H54 (cell line): ENCODE data around the gene PAF1.
"Not testable (repeated sequence)": the region's sequence is repeated elsewhere in the genome, so short reads cannot be mapped to it uniquely, and the experiment has no call there.

Source experiments
- DNase-seq: peaks from one replicate; pipeline ENCODE4 v3.0.0; 2011; ENCODE audit warnings: low spot score, mixed read lengths; ENCODE audit not compliant: insufficient read length
- FAIRE-seq: peaks from 3 replicates; lab custom pipeline; 2011; peaks lifted over from hg19 to GRCh38; lab: Jason Lieb, UNC
- POLR2A ChIP-seq: IDR thresholded peaks from 2 replicates; pipeline ENCODE4 v1.6.1; 2011; ENCODE audit warnings: low read depth, mild to moderate bottlenecking, low read length

Gene PAF1

DNA sequence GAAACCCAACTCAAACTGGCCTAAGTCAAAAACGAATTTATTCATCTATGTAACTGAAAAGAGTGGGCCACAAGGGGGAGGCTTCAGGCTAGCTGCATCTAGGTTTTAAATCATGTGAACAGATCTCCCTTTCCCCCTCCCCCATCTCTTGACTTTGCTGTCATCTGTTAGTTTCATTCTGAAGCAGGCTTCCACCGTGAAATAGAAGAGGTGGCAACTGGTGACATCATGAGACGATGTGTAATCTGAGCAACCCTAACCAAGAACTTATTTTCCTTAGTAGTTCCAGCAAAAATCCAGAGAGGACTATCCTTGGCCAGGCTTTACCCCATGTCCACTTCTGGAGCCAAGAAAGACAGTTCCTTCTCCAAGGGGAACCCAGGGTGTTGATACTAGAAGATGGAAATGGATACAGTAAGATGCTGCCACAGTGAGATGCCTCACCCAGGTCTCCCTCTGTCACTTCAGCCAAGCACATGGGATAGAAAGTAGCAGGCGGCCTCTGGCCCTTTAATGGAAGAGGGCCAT, 39.3 kb downstream of the PAF1 start:
- DNase-seq (no peak), FAIRE-seq (no peak)
- no peak for TF ChIP-seq POLR2A

DNA sequence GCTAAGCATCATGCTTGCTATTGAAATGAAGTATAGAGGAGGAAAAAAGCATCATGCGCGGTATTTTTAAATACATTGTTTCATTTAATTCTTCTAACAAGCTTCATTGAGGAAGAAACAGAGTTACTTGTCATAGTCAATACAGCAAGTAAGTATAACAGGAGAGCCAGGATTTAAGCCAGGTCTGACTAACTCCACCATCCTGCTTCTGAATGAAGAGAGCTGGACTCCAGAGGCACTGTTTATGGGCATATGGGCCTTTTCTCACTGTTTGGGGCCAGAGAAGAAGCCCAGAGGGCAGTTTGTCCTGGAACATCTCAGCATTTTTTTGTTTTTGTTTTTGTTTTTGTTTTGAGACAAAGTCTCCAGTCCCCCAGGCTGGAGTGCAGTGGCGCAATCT, 40.8 kb downstream of the PAF1 start:
- no peak for TF ChIP-seq POLR2A
- DNase-seq (no peak), FAIRE-seq (no peak)

DNA sequence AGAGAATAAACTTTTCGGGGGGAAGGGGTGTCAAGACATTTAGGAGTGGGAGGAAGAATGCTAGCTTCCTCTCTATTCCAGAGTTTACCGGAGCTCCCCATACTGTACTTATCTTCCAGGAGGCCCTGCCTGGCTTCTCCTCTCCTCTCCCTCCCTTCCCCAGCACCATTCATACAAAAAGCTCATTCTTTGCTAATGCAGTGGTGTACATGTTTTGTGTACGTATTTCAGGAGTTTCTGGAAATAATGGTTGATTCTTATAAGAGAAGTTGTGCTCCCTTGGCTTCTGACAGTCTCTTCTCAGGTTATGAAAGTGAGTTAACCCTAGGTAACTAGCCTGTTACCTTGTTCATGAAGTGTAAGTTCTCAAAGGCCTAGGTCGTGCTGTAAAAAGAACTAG, 41.6 kb downstream of the PAF1 start:
- no peak for FAIRE-seq

DNA sequence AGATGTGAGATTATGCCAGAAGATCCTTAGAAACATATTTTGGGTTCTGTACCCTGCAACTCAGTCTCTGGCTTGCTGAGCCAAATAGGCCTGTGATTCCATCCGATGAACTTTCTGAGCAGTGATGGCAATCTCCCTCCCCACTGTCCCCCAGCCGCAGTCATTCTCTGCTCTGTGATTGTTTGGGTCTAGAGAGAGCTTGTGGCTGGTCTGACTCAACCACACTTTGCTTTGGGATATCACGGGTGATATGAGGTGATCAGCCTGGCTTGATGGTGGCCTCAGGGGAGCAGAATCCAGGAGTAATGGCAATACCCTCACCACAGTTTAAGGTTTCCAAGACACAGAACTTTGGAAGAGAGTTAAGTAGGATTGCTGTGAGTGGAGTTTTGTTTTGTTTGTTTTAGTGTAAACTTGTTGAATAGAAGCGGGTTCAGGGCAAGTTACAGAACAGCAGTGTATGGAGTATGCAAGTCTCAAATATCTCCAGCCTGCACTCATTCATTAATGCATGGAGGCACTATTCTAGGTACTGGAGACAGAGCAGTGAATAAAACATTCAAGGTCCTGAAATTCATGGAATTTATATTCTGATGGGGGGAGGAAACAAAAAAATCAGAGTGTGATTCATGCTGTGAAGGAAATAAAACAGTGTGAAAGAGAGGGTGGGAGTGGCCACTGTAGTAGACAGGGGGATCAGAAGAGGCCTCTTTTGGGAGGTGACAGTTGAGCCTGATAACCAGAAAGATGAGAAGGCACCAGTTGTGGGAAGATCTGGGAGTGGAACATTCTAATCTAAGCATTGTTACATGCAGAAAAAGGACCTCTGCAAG, 43.4 kb downstream of the PAF1 start:
- no peak for TF ChIP-seq POLR2A
- FAIRE-seq (no peak), DNase-seq (no peak)

More for the DNA sequence above, 41.6 kb downstream of the PAF1 start:
- TF ChIP-seq POLR2A = no peak
- no peak for DNase-seq

DNA sequence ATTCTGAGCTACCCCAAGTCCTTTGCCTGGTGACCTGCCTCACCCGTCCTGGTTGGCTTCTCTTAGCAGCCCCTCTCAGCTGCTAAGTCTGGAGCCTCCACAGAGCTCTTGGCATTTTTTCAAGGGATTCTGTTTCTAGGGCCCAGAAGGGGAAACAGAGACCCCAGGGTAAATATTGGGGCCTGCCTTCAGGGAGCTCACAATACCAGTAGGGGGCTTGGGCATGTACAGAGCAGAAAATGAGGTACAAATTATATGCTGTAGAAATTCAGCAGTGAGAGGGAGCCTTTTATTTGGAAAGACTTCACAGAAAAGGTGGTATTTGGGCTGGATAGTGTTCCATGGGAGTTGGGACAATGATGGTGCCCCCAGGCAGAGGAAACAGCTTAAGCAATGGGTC, 45.0 kb downstream of the PAF1 start:
- TF ChIP-seq POLR2A = no peak
- no peak for FAIRE-seq
- DNase-seq = no peak

DNA sequence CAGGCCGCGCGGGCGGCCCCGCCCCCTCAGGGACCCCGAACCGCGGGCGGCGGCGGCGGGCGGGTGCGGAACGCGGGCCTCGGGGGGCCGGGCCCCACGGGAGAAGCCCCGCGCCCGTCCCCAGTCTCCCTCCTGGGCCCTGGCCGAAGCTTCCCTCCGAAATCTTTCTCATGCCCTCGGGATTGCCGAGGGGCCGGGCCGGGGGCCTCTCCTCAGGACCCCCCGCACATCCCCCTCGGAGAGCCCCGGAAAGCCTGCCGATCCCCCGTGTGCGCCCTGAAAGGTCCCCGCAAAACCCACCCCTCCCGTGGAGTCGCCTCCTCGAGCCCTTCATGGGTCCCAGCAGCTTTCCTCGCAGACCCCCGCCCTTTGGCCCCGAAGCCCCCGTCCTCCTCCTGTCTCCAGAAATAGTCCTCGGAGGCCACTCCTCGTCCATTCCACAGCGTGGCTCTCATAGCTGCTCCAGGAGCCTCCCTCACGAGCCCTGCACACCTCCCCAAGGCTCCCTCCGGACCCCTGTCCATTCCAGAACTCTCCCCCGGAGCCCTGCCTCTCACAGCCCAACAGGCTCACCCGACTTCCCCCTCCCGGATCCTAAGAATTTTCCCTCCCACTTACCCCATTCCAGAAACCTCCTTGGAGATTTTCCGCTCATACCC, 48.1 kb downstream of the PAF1 start:
- FAIRE-seq (no peak), DNase-seq (no peak)
- no peak for TF ChIP-seq POLR2A

DNA sequence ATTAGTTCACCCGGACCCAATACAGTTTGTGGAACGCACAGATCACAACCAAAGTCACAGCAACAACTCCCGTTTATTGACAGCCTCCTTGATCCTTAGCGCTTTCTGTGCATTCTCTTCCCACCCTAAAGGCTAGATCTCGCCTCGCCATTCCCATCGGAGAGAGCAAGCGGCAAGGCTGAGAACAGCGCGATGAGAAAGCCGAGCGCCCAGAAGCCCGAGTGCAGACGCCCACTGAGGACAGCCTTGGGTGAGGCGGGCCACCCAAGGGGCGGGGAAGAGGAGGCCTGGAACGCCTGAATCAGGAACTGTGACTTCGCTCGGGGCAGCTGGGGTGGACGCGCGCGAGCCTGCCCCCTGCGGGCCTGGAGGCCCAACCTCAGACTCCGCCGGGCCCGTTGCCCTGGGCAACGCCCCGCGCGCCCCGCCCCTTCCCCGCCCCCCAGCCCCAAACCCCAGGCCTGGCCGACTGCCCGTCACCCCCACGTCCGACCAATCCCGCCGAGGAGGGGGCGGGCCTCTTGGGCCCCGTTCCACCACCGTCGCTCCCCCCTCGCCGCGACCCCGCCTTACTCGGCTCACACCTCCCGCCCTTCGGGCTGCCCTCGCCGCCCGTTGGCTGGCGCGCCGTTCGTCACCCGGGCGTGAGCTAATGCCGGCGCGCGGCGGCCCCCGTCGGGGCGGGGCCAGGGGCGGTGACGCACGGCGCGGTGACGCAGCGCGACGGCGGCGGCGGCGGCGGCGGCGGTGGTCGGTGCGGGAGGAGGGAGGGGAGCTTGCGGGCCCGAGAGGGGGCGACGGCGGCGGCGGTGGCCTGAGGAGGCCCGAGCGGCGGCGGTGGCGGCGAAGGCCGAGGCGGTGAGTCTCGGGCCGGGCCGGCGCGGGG, 48.9 kb downstream of the PAF1 start, which contains the start of gene SAMD4B:
SAMD4B (plus strand) TSS at position 703 of the 886 bp plus-strand sequence. CDS start 14,473 bp downstream, outside the sequence.
- FAIRE-seq (no peak), DNase-seq (peak; percentile 99)
- peak; percentile 96 for TF ChIP-seq POLR2A

DNA sequence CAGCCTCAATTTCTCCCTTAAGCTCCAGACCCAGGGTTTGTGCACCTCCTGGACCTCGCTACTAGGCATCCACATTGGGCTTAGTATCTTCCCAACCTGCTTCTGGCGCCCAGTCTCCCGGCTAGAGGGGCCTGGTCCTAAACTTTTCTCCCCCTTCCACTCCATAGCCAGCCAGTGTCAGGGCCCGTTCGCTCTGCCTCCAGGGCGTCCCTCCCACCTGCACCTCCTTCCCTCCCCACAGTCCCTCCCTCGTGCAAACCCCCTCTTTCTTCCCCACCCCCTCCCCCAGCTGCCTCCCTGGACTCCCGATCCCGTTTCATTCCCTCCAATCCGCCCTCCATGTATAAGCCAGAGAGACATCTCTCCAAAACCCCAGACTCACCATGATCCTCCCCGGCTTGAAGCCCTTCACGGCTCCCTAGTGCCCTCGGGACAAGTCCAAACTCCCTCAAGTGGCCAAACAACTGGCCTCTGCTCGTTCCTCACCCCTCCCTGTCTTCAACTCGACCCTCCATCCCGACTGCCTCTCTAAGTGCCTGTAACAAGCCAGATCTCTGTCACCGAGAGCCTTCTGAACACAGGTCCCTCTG, 49.7 kb downstream of the PAF1 start:
- DNase-seq (no peak), FAIRE-seq (no peak)
- no peak for TF ChIP-seq POLR2A

DNA sequence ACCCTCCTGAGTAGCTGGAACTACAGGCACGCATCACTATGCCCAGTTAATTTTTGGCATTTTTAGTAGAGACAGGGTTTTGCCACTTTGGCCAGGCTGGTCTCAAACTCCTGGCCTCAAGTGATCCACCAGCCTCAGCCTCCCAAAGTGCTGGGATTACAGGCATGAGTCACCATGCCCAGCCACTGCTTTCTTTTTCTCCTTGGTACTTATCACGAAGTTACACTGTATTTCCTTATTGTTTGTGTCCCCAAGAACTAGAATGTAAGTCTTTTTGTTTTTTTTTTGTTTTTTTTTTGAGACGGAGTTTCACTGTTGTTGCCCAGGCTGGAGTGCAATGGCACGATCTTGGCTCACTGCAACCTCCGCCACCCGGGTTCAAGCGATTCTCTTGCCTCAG, 50.8 kb downstream of the PAF1 start:
- FAIRE-seq, DNase-seq: not testable (repeated sequence)

DNA sequence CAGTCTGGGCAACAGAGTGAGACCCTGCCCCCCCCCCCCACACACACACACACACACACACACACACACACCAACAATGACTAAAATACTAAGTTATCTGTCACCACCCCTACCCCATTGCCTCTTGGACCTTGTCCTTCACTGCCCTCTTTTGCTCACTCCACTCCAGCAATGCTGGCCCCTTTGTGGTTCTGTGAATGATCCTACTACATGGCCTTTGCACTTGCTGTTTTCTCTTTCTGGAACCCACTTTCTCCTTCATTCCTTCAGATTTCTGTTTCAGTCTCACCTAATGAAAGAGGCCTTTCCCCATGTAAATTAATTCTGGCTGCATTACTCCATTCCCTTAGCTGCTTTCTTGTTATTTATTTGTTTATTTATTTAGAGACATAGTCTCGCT, 51.2 kb downstream of the PAF1 start:
- DNase-seq = no peak
- TF ChIP-seq POLR2A = no peak
- no peak for FAIRE-seq

DNA sequence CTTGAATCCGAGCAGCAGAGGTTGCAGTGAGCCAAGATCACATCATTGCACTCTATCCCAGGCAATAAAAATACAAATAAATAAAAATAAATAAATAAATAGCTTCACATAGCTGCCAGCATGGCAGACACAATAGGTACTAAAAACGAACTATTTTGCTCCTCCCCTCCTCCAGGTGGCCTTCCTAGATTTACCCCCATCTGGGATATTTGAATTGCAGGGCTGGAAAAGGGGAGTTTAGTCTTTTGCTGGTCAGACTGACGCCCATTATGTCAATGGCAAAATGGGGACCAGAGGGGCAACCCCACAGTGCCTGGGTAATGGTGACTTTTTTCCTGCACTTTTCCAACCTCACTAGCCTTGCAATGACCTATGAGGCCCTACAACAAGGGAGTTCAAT, 54.4 kb downstream of the PAF1 start:
- no peak for FAIRE-seq
- no peak for TF ChIP-seq POLR2A
- DNase-seq = no peak
